GM19025 (cell line): ENCODE measurements around the gene SIX2.
"Not testable (repeated sequence)": the region's sequence is repeated elsewhere in the genome, so short reads cannot be mapped to it uniquely, and the experiment has no call there.

Source experiments
- ATAC-seq: cut with Tn5 transposase; IDR thresholded peaks from one replicate; pipeline ENCODE4 v1.9.1; 2021; ENCODE audit warnings: mild to moderate bottlenecking, low read depth, moderate library complexity; ENCODE audit not compliant: unreplicated experiment

Gene SIX2

DNA sequence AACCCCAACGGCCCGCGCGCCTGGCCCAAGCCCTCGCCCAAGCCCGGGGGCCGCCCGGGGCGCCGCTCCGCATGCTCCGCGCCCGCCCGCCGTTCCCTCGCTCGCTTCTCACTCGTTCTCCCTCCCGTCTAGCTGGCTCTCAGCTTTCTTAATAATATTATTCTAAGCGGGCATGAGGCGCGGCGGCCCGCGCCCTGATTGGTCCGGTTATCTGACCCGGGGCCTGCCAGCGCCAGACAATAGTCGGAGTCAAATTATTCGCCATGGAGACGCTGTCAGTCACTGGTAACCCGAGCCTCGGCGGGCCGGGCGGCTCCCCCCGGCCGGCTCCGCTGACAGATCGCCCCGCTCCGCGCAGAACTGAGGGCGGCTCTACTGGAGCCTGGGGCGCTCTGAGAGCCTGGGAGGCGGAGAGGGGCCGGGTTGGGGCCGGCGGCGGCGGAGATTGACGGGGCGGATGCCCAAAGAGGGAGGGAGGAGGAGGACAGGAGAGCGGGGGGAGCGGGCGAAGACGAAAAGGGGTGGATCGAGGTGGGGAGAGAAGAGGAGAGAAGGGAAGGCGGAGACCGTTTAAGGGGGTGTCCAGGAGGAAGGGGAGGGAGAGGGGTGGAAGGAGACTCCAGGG, at the start of gene SIX2:
Gene SIX2, minus strand, starts transcription at position 150 of the 625 bp plus-strand sequence. CDS start 342 bp downstream, outside the sequence.
- ATAC-seq: no peak

DNA sequence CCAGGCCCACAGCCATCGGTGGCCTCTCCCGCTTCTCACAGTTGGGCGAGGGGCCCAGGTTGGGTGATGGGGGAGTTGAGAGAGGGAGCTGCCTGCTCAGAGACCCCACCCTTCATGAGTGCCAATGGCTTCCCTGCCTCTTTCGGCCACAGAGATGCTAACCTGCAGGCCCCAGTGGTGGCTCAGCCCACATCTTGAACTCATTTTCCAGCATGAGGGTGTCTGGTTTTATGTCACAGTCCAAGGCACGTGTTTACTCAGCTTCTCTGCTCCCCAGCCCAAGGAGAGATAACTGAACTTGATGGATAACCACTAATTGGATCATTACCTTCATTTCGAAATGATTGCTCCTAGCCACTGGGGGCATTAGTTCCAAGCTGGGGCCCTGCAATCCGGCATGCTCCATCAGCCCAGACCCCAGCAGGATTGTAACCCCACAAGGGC, 45.9 kb upstream of the SIX2 start:
- no peak for ATAC-seq

DNA sequence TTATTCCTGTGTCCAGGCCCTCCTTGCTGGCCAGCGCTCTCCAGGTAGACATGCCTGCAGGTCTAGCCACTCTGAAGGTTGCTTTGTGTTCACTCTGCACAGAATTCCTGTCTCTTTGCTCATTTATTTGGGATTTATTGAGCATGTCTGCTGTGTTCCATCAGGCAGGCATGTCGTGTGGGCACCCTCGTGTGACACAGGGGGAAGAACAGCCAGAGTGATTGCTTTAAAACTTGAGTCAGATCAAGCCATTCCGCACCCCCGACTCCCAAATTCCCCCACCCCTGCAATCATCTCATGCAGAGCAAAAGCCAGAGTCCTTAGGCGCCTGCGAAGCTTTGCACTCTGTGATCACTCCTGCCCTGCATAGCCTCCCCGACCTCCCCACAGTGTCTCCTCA, 44.7 kb upstream of the SIX2 start:
- ATAC-seq: no peak

DNA sequence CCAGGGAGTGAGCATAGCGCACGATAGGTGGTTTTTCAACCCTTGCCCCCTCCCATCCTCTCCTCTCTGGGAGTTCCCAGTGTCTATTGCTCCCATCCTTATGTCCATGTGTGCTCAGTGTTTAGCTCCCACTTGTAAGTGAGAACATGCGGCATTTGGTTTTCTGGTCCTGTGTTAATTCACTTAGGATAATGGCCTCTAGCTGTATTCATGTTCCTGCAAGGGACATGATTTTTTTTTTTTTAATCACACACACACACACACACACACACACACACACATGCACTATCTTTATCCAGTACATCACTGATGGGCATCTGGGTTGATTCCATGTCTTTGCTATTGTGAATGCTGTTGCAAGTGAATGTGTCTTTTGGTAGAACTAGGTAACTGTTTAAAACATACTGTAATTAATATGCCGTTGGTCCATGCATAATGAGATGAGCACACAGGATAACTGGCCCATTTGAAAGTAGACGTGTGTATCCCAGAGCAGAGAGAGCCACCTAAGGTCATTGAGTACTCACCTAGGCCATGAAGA, 43.2 kb upstream of the SIX2 start:
- no peak for ATAC-seq

DNA sequence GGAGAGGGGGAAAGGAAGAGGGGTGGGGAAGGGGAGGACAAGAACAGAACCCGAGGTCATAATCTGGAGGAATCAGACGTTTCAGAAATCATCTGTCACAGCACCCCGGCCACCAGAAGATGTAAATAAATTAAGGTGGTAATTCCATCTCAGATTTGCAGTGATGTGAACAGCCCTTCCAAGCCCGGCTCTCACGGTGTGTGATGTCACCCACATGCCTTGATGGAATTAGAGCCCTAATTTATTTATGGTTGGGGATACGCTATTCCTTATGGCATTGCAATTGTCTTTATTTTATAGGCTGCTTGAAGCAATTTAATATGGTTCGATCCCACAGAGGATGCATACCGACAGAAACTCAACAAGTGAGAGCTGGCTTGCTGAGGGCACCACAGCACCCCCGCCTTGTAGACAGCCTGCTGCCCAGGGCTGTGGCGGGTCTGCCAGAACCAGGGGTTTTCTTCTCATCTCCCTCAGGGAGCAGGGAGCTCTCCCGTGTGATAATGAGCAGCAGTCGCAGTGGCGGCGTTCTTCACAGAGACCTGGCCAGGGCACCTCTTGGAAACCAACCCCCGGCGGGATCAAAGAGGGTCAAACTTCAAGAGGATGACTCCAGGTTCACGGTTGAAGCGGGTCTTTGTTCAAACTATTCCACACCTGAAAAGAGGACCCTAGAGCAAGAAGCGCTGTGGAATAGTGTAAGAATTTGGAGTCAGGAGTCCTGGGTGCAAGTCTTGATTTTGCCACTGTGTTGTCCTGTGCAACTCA, 40.5 kb upstream of the SIX2 start:
- ATAC-seq: no peak

DNA sequence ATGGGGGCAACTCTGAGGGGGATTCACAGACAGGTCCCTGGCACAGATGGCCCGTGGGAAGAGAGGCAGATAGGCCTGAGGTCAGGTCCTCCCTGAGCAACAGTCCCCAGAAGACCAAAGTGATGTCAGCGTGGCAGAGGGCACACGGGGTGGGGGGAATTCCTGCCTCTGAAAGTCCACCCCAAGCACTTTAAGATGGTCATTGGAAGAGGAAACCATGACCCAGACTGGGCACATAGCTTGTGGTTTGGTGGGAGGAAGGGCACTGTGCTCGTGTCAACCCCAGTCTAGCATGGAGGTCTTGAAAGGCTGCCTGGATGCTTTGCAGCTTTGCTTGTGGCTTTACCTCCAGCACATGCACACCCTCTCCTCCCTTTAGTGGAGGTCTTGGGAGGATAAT, 38.0 kb upstream of the SIX2 start:
- ATAC-seq: no peak

DNA sequence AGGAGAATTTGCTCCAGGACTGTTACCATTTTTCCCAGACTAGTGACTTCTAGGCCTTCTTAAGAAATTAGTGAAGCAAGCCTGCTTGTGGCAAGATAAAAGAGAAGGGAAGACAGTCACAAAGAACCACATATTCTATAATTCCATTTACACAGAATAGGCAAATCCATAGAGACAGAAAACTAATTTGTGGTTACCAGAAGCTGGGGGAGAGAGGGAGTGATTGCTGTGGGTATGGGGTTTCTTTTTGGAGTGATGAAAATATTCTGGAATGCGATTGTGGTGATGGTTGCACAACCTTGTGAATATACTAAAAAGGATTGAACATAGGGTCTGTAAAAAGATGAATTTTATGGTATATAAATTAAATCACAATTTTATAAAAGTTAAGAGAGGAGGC, 37.5 kb upstream of the SIX2 start:
- no peak for ATAC-seq

DNA sequence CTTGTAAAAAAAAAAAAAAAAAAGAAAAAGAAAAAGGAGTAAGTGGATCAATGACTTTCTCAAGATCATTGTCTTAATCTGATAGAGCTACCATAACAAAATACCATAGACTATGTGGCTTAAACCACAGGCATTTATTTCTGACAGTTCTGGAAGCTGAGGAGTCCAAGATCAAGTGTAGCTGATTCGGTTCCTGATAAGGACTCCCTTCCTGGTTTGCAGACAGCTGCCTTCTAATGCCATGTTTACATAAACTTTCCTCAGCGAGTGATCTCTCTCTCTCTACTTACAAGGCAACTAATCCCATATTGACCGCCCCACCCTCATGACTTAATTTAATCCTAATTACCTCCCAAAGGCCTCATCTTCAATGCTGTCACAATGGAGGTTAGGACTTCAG, 36.5 kb upstream of the SIX2 start:
- no peak for ATAC-seq

DNA sequence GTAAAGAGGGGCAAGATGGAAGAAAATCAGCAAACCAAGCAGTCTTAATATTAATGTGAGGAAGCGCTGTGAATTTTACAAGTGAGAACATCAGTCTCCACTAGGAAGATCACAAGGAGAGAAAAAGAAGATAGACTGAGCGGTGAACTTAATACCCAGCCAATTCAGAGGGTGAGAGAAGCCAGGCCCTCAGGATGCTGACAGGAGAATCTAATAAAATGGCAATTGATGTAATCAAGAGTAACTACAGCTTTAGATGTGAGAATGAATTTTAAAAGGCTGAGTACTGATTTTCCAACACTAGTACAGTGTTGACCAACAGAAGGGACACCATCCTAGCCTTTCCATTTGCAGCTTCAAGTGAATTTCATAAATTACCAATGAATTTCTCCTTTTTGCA, 35.7 kb upstream of the SIX2 start:
- ATAC-seq: no peak

DNA sequence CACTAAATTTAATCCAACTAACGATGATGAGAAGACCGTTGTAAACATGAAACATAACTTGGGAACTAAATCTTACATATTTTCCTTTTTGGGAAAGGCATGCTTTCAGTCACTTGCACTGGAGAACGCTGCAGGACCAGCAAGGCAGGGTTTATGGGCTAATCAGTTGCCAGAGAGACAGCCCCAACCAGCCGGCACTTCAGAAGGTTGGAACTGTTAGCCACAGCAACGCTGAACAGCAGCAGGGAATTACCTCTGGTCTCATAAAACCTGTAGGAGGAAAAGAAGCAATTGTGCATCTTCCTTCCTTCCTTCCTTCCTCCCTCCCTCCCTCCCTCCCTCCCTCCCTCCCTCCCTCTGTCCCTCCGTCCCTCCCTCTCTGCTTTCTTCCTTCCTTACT, 33.9 kb upstream of the SIX2 start:
- ATAC-seq: no peak

DNA sequence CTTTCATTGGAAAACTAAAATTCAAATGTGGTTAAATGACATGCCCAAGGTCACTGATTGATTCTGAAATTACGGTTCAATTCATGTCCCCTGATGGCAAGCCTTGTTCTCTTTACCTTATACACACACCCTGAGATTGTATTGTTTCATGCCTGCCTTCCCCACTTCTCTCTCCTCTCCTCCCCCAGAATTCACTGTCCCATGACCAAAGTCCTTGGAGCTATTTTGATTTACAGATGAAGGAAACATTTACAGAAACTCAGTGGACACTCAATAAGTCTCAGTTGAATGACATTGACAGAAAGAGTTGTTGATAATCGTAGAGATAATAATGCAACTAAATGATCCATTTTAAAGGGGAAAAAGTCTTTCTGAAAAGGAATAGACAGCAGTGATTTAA, 33.1 kb upstream of the SIX2 start:
- no peak for ATAC-seq

DNA sequence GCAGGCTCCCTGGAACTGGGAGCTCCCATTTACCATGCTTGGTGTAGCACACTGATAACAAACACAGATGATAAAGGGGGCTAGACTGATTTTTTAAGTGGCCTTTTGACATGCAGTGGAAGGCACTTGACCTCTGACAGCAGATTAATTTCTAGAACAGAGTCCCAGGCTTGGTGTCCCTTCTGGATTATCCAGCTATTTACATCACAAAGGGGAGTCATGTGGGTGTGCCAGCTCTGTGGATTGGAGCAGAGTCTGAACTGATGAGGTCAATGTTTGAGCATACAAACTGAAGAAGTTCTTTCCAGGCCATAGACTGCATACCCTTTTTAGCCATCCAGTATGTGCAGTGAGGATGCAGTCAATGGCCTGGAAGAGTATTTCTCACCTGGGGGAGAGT, 31.5 kb upstream of the SIX2 start:
- no peak for ATAC-seq

DNA sequence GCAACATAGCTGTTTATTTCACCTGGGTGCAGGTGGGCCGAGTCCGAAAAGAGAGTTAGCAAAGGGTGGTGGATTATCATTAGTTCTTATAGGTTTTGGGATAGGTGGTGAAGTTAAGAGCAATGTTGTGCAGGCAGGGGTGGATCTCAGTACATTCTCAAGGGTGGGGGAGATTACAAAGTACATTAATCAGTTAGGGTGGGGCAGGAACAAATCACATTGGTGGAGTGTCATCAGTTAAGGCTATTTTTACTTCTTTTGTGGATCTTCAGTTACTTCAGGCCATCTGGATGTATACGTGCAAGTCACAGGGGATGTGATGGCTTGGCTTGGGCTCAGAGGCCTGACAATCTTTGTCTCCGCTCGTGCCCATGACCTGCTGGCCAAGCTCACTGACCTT, 30.6 kb upstream of the SIX2 start:
- not testable (repeated sequence) for ATAC-seq

DNA sequence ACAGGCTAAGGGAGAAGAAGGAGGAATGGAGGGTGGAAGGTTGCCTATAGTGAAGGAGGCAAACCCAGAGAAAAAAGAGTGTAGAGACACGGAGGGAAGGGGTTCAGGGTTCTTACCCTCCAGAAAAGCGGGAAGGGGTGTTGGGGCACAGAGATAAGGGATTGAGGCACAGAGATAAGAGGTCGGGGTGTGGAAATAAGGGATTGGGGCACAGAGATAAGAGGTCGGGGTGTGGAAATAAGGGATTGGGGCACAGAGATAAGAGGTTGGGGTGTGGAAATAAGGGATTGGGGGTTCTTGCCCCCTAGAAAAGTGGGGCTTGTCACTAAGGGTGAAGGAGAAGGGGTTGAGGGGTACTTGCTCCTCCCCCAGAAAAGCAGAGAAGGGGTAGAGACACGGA, 29.6 kb upstream of the SIX2 start:
- not testable (repeated sequence) for ATAC-seq

DNA sequence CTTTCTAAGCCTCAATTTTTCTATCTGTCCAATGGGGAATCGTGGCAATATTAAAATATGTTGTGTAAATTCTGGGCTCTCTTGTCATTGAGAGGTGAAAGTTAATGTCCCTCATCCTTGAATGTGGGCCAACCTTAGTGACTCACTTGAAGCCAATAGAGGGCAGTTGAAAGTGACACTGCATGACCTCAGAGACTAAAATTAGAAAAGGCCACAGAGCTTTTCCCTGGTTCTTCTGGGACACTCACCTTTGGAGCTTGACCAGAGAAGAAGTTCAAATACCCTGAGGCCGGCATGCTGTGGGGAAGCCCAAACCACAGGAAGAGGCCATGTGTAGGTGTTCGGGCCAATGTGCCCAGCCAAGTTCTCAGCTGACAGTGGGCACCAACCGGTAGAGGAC, 24.1 kb upstream of the SIX2 start:
- ATAC-seq: no peak

DNA sequence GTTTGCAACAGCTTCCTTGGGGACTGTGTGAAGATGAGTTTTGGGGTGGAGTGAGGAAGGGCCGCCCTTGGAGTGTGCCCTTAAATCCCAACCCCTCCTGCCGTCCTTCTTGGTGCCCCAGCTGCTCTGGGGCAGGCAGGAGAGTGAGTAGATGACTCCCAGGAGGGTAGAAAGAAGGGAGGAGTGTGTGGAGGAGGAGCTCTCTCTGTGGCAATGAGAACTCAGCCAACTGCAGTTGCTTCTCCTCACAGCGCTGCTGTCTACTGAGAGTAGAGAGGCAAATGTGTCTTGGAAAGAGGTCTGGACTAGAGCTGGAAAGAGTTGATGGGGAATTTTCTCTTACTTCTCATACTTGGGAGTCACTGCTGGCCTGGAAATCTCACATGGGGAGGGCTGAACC, 21.8 kb upstream of the SIX2 start:
- no peak for ATAC-seq

DNA sequence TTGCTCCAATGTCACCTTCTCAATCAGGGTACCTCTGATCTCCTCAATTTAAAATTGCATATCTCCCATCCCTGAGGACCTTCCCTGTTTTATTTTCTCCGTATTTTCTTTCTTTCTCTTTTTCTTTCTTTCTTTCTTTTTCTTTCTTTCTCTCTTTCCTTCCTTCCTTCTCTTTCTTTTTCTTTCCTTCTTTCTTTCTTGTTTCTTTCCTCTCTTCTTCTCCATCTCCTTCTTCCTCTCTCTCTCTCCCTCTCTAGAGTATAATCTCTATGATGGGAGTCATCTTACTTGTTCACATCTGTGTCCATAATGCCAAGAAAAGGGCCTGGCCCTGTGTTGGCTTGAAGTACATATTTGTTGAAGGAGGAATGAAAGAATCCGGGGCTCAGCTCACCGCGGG, 21.3 kb upstream of the SIX2 start:
- no peak for ATAC-seq

DNA sequence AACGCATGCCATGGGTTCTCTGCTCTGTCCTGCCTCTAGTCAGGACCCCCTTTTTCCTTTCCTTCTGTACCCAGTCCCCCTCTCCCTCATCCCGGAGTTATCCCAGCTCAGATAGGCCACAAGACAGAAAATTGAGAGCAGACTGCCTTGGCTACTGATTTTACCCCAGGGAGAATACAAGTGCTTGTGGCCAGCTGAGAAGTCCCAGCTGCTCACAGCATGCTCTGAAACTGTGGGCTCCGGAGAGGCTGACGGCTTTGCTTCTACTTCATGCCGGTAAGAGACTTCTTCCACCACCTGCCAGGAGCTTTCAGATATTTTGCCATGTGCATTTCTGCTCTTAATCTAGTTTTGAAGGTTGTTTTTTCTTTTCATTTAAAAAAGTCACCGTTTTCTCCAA, 20.0 kb upstream of the SIX2 start:
- no peak for ATAC-seq

DNA sequence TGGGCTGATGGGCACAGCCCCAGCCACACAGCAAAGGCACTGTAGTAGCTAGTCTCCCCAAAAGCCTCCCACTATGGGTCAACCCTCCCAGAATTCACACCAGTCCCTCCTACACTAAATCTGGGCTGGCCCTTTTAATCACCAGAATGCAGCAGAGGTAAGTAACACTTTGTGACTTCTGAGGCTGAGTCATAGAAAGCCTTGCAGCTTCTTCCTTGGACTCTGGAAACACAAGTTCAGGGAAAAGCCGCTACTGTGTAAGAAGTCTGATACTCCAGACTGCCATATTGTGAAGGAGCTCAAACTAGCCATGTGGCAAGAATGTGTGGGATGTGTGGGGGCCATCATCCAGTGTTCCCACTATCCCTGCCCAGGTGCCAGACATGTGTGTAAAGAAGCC, 19.0 kb upstream of the SIX2 start:
- ATAC-seq: no peak

DNA sequence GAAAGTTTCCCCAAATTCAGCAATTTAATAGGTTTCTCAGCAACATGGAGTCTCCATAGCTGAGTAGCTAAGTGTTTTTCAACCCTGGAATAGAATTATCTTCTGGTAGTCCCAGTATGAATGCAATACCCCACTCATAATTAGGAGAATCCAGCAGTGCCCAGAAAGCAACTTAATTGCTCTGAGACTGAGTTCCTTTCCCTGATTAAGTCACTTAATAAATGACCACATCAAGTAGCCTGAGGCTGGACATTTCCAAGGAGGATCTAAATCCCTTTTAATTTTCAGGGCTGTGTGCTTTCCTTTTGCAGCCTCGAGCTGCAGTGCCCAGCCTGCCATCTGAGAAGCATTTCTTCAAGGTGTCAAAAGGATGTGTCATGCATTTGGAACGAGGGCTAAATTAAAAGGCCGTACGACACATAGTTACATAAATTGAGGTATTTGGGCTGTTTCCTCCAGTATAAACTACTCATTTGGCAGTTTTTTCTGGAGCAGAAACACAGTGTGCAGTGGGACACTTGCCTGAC, 17.7 kb upstream of the SIX2 start:
- no peak for ATAC-seq

DNA sequence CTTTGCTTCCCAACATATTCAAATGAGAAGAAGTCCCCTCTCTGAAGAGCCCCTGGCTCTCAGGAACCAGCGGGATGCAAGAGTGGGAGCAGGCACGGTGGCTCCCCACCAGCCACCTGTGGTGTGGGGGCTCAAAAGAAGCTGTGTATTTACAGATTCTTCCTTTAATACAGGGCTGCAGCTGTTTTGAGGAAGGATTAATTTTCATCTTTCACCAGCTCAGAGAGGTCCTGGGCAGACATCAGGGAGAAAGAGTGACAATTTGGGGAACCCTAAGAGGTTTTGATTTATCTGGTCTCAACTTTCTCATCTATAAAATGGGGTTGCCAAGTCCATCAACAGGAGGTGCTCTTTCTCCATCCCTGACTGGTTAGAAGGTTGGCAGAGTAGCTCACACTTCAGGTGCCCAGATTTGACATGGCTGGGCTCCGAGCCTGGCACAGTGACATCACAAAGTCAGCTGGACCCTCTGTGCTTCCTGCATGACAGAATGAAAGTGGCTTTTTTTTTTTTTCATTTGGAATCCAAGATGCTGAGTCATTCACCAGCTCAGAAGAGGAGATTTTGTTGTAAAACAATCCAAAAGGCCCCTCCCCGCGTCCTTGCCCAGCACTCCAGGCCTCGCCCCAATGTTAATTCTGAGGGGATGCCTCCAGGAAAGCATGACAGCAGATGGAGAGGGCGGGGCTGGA, 15.5 kb upstream of the SIX2 start:
- ATAC-seq: no peak
